Measurements from ENCODE around the gene PLXNA4.

The PLXNA4 gene

DNA sequence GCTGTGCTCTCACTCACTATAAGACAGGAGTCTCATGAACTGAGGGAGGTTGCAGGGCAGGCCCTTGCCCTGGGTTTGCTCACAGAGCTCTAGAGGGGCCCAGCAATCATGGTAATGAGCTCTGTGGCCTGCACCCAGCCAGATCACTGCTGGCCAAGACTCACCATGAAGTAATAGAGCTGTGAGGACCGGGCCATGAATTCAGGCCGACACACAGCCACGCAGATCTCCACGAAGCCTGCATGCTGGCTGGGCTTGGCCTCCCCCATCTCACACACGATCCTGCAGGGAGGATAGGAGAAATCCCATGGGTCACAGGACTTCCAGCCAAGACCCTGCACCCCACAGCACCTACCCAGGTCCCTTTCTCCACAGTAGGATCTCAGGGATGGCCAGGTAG is 382.4 kb downstream of the PLXNA4 start:
- Histone ChIP-seq H3K36me3 (ENCODE audit: insufficient read depth, low read length) (no peaks in the 10 kb centered on the region), H3K4me3 (ENCODE audit: low read depth in 1 of 2, low read length in 2 of 2) (no peak overlapping the region), H3K9ac (ENCODE audit: low read length) (no peak overlapping the region), H3K9me3 (ENCODE audit: low read length) (no peaks in the 10 kb centered on the region), H3K27me3 (ENCODE audit: control insufficient read depth in 1 of 2, insufficient read depth in 2 of 2, low read length in 2 of 2) (no peaks in the 10 kb centered on the region), H3K27ac (ENCODE audit: low read depth, low read length) (no peak overlapping the region), H3K4me1 (ENCODE audit: insufficient read depth, low read length) (no peaks in the 10 kb centered on the region)

DNA sequence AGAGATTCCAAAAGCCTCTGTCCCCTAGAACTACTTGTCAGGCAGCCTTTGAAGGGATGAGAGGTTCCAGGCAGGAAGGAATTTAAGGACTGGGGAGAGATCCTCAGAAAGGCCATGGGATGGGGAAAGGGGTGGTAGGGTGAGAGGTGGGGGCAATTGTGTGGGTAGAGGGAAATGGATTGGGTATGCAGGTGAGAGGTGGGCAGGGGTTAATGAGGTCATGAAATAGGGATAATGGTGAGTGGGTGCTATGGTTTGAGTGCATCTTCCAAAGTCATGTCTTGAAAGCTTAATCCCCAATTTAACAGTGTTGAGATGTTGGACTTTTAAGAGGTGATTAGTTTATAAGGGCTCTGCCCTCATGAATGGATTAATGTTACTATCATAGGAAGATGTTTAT is 383.5 kb downstream of the PLXNA4 start:
- Histone ChIP-seq H3K27ac (ENCODE audit: low read depth, low read length) (no peak overlapping the region), H3K9ac (ENCODE audit: low read length) (no peak overlapping the region), H3K27me3 (ENCODE audit: control insufficient read depth in 1 of 2, insufficient read depth in 2 of 2, low read length in 2 of 2) (no peaks in the 10 kb centered on the region)

DNA sequence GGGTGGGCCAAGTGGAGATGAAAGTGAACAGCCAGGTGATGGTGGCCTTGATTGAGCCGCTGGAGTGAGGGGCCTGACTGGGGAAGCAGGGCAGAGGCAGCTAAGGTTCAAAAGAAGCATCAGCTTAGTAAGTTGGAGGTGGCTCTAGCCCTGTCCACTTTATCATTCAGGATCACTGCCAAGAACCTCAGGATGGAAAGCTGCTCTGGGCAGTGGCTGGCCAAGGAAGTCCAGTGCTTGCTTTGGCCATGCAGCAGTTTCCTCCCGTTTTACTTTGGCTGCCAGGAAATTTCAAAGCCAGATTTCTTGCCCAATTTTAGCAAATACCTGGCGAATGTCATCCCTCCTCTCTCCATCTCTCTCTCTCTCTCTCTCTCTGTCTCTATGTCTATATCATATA is 384.9 kb downstream of the PLXNA4 start:
- H3K36me3 ChIP-seq (ENCODE audit: insufficient read depth, low read length): no peaks in the 10 kb centered on the region
- no peak overlapping the region for H3K9ac ChIP-seq (ENCODE audit: low read length)
- no peaks in the 10 kb centered on the region for H3K27me3 ChIP-seq (ENCODE audit: control insufficient read depth in 1 of 2, insufficient read depth in 2 of 2, low read length in 2 of 2)
- no peaks in the 10 kb centered on the region for H3K4me1 ChIP-seq (ENCODE audit: insufficient read depth, low read length)
- H3K9me3 ChIP-seq (ENCODE audit: low read length): peaks cover 4% of the 10 kb centered on the region
- no peak overlapping the region for H3K4me3 ChIP-seq (ENCODE audit: low read depth in 1 of 2, low read length in 2 of 2)
- no peak overlapping the region for H3K27ac ChIP-seq (ENCODE audit: low read depth, low read length)

More for the DNA sequence above, 383.5 kb downstream of the PLXNA4 start:
- no peaks in the 10 kb centered on the region for H3K36me3 ChIP-seq (ENCODE audit: insufficient read depth, low read length)
- H3K4me3 ChIP-seq (ENCODE audit: low read depth in 1 of 2, low read length in 2 of 2): no peak overlapping the region
- no peaks in the 10 kb centered on the region for H3K4me1 ChIP-seq (ENCODE audit: insufficient read depth, low read length)
- no peaks in the 10 kb centered on the region for H3K9me3 ChIP-seq (ENCODE audit: low read length)

DNA sequence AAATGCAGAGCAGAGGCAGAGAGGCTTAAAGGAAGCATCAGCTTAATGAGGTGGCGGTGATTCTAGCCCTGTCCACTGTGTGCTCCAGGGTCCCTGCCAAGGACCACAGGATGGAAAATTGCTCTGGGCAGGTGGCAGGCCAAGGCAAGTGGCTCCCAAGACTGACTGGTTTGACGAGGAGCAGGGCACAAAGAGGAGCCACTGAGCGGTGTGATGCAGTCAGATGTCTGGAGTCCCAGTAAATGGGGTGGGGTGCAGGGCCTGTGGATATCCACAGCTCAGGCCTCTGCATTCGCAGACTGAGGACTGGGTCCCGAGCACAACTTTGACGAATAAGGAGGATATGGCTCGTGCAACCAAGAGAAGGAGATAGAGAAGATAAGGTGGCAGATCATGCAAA is 385.6 kb downstream of the PLXNA4 start:
- Histone ChIP-seq H3K36me3 (ENCODE audit: insufficient read depth, low read length) (no peaks in the 10 kb centered on the region), H3K9me3 (ENCODE audit: low read length) (peaks cover 4% of the 10 kb centered on the region), H3K4me1 (ENCODE audit: insufficient read depth, low read length) (no peaks in the 10 kb centered on the region)

DNA sequence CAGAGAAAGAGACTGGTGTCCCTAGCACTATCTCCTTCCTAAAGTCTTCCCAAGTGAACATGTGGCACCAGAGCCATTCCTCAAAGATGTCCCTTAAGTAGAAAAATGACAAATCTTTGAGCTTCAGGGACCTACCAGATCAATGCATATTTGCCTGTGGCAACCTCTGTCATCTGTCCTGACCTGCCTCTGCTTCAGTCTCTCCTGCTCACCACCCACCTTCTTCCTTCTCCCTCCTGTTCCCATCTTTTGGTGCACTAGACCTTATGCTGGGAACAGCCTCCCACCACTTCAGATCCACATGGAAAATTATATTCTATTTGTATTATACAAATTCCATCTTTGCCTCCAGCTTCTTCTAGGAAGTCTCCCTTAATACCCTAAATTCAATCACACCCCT is 386.4 kb downstream of the PLXNA4 start:
- no peak overlapping the region for H3K27ac ChIP-seq (ENCODE audit: low read depth, low read length)
- peaks cover 4% of the 10 kb centered on the region for H3K9me3 ChIP-seq (ENCODE audit: low read length)
- H3K4me1 ChIP-seq (ENCODE audit: insufficient read depth, low read length): no peaks in the 10 kb centered on the region
- no peaks in the 10 kb centered on the region for H3K36me3 ChIP-seq (ENCODE audit: insufficient read depth, low read length)
- no peak overlapping the region for H3K4me3 ChIP-seq (ENCODE audit: low read depth in 1 of 2, low read length in 2 of 2)
- no peak overlapping the region for H3K9ac ChIP-seq (ENCODE audit: low read length)
- H3K27me3 ChIP-seq (ENCODE audit: control insufficient read depth in 1 of 2, insufficient read depth in 2 of 2, low read length in 2 of 2): no peaks in the 10 kb centered on the region

More for the DNA sequence above, 385.6 kb downstream of the PLXNA4 start:
- no peak overlapping the region for H3K9ac ChIP-seq (ENCODE audit: low read length)
- H3K4me3 ChIP-seq (ENCODE audit: low read depth in 1 of 2, low read length in 2 of 2): no peak overlapping the region
- H3K27me3 ChIP-seq (ENCODE audit: control insufficient read depth in 1 of 2, insufficient read depth in 2 of 2, low read length in 2 of 2): no peaks in the 10 kb centered on the region
- H3K27ac ChIP-seq (ENCODE audit: low read depth, low read length): no peak overlapping the region

DNA sequence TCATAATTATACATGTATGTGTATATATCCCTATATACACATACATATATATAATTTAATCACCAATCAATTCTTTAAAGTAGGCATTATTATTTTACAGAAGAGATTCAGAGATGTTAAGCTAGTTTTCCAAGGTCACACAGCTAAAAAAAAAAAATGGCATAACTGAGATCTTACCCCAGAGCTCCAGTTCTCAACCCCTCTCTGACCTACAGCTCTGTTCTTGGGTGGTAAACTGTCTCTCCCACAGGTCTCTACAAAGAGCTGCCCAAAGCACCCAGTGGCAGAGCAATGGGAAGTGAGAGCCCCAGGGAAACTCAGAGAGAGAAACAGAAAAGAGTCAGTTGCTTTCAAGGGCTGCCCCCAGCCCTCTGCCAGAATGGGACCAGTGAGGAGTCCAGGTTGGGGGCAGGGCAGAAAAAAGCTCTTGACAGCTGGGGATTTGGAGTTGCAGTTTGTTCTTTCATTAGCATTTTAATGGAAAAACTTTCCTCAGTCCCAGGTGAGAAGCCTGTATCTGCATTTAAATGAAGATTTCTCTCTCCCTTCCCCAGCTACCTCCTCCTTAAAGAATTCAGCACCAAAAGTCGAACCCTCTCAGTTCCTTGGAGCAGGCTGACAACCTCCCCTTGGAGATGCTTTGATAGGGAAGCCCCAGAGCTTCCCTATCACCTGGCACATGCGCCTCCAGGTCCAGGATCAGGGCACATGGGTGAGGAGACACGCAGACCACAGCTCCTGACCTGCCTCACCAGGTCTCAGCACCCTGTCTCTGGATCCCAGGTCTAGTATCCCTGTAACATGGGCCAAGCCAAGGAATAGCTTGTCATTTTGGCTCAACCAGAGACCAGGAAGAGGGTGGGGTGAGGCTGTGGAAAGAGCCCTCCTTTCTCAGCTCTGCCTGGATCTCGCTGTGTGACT is 388.1 kb downstream of the PLXNA4 start:
- Histone ChIP-seq H3K4me3 (ENCODE audit: low read depth in 1 of 2, low read length in 2 of 2) (no peak overlapping the region), H3K27ac (ENCODE audit: low read depth, low read length) (no peak overlapping the region), H3K9ac (ENCODE audit: low read length) (no peak overlapping the region), H3K4me1 (ENCODE audit: insufficient read depth, low read length) (no peaks in the 10 kb centered on the region), H3K36me3 (ENCODE audit: insufficient read depth, low read length) (no peaks in the 10 kb centered on the region), H3K9me3 (ENCODE audit: low read length) (peaks cover 4% of the 10 kb centered on the region), H3K27me3 (ENCODE audit: control insufficient read depth in 1 of 2, insufficient read depth in 2 of 2, low read length in 2 of 2) (no peaks in the 10 kb centered on the region)

DNA sequence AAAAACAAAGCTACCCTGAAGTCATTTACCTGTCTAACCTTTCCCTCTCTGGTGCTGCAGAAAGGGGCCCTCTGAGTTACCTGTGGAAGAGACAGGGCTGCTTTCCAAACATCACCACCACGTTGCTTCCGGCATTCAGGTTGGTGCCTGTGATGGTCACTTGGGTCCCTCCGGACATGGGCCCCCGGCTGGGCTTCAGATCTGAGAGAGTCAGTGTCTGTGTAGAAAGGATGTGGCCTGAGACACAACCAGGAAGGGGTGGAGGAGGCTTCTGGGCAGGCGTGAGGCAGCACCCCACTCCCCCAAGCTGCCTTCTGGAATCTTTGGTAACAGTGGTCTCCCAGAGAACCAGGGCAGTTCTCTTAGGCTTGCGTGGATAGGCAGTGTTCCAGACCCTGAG is 388.9 kb downstream of the PLXNA4 start:
- Histone ChIP-seq H3K4me3 (ENCODE audit: low read depth in 1 of 2, low read length in 2 of 2) (no peak overlapping the region), H3K9ac (ENCODE audit: low read length) (no peak overlapping the region)

DNA sequence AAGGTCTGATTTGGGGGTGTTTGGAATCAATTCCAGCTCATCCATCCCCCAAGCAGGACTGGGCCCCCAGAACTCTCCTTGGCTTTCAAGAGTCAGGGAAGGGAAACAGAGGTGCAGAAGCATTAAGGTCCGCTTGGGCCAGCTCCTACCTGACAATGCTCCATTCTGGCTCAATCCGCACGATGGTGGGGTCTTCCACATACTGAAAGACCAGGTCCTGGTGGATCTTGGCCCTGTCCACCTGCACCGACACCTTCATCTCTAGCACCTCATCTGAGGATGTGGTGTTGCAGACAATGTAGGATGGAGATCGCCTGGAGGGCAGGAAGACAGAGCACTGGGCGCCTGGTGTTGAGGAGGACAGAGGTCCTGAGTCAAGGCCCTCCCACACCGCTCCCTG is 391.1 kb downstream of the PLXNA4 start:
- Histone ChIP-seq H3K27ac (ENCODE audit: low read depth, low read length) (no peak overlapping the region), H3K9ac (ENCODE audit: low read length) (no peak overlapping the region), H3K36me3 (ENCODE audit: insufficient read depth, low read length) (no peaks in the 10 kb centered on the region)

More for the DNA sequence above, 388.9 kb downstream of the PLXNA4 start:
- H3K27me3 ChIP-seq (ENCODE audit: control insufficient read depth in 1 of 2, insufficient read depth in 2 of 2, low read length in 2 of 2): no peaks in the 10 kb centered on the region
- H3K4me1 ChIP-seq (ENCODE audit: insufficient read depth, low read length): no peaks in the 10 kb centered on the region
- no peak overlapping the region for H3K27ac ChIP-seq (ENCODE audit: low read depth, low read length)
- H3K9me3 ChIP-seq (ENCODE audit: low read length): peaks cover 4% of the 10 kb centered on the region
- no peaks in the 10 kb centered on the region for H3K36me3 ChIP-seq (ENCODE audit: insufficient read depth, low read length)

DNA sequence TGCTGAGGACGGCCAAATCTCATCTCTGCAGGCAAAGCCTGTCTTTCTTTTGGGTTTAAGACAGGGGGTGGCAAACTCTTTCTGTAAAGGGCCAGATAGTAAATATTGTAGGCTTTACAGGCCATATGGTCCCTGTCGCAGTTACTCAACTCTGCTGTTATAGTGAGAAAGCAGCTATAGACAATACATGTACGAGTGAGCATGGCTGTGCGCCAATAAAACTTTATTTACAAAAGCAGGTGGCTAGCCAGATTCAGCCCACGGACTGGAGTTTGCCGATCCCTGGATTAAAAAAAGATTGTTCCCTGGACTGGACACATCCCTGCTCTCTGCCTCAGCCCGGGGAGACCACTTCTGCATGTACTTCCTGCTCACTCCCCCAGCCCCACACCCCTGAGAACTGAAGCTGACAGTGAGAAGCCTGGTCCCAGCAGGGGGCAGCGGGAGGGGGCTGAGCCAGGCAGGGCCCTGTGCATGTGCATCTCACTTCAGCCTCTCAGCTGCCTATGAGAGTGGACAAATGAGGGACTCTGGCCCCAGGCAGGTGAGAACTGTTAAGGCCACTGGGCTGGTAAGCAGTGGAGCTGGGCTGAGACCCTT is 392.4 kb downstream of the PLXNA4 start:
- no peaks in the 10 kb centered on the region for H3K4me1 ChIP-seq (ENCODE audit: insufficient read depth, low read length)
- H3K9me3 ChIP-seq (ENCODE audit: low read length): peaks cover 4% of the 10 kb centered on the region
- no peak overlapping the region for H3K27ac ChIP-seq (ENCODE audit: low read depth, low read length)
- no peak overlapping the region for H3K4me3 ChIP-seq (ENCODE audit: low read depth in 1 of 2, low read length in 2 of 2)
- no peaks in the 10 kb centered on the region for H3K27me3 ChIP-seq (ENCODE audit: control insufficient read depth in 1 of 2, insufficient read depth in 2 of 2, low read length in 2 of 2)
- H3K9ac ChIP-seq (ENCODE audit: low read length): no peak overlapping the region
- H3K36me3 ChIP-seq (ENCODE audit: insufficient read depth, low read length): no peaks in the 10 kb centered on the region

More for the DNA sequence above, 391.1 kb downstream of the PLXNA4 start:
- H3K4me1 ChIP-seq (ENCODE audit: insufficient read depth, low read length): no peaks in the 10 kb centered on the region
- peaks cover 4% of the 10 kb centered on the region for H3K9me3 ChIP-seq (ENCODE audit: low read length)
- H3K4me3 ChIP-seq (ENCODE audit: low read depth in 1 of 2, low read length in 2 of 2): no peak overlapping the region
- H3K27me3 ChIP-seq (ENCODE audit: control insufficient read depth in 1 of 2, insufficient read depth in 2 of 2, low read length in 2 of 2): no peaks in the 10 kb centered on the region

DNA sequence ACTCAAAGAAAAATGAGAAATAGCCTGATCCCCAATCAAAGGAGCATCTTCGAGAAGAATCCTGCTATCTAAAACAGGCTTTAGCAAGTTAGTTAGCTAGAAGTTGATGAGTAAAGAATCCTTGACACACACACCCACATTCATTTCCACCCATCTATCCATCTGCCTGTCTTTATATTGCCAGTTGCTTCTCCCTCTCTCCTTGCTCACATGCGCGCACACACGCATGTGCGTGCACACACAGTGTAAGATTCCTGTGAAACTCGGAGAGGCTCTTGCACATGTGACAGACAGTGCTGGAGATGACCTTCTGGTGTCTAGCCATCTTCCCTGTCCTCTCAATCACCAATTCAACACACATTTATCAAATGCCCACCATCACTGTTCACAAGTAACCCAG is 393.3 kb downstream of the PLXNA4 start:
- H3K4me3 ChIP-seq (ENCODE audit: low read depth in 1 of 2, low read length in 2 of 2): no peak overlapping the region
- peaks cover 4% of the 10 kb centered on the region for H3K9me3 ChIP-seq (ENCODE audit: low read length)
- no peaks in the 10 kb centered on the region for H3K36me3 ChIP-seq (ENCODE audit: insufficient read depth, low read length)
- H3K4me1 ChIP-seq (ENCODE audit: insufficient read depth, low read length): no peaks in the 10 kb centered on the region
- no peak overlapping the region for H3K27ac ChIP-seq (ENCODE audit: low read depth, low read length)
- H3K27me3 ChIP-seq (ENCODE audit: control insufficient read depth in 1 of 2, insufficient read depth in 2 of 2, low read length in 2 of 2): no peaks in the 10 kb centered on the region
- no peak overlapping the region for H3K9ac ChIP-seq (ENCODE audit: low read length)

DNA sequence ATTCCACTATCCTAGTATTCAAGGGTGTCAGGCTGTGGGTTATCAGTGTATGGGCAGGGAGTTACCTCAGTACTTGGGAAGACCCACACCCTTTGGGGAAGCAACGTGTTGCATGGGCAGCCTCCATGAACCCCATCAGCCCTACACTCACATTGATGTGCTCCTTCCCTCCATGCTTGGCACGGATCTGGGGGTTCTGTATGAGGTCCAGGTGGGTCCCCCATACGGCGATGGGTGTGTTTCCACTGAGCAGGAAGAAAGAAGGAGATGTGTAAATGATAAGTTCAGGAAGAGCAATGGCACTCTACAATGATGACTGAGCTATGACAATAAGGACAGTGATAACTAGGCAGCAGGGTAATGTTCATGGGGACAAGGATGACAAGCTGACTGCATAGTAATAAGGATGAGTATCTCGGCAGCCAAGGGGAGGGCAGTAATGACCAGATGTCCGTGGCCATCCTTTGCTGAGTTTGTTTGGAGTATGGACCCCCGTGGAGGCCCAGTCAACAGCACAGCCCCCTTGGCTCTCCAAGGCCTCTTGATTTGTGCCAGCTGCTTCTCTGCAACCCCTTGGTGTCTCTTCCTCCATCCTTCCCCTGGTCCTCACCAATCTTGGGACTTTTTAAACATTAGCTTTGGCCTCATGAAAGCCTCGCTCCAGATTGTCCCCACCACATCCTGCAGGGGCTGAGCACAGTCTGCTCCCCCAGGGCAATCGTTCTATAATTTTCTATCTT is 394.2 kb downstream of the PLXNA4 start:
- Histone ChIP-seq H3K27ac (ENCODE audit: low read depth, low read length) (no peak overlapping the region), H3K36me3 (ENCODE audit: insufficient read depth, low read length) (no peaks in the 10 kb centered on the region)

More for the DNA sequence above, 394.2 kb downstream of the PLXNA4 start:
- H3K27me3 ChIP-seq (ENCODE audit: control insufficient read depth in 1 of 2, insufficient read depth in 2 of 2, low read length in 2 of 2): no peaks in the 10 kb centered on the region
- H3K9me3 ChIP-seq (ENCODE audit: low read length): no peaks in the 10 kb centered on the region
- H3K4me3 ChIP-seq (ENCODE audit: low read depth in 1 of 2, low read length in 2 of 2): no peak overlapping the region
- H3K4me1 ChIP-seq (ENCODE audit: insufficient read depth, low read length): no peaks in the 10 kb centered on the region
- H3K9ac ChIP-seq (ENCODE audit: low read length): no peak overlapping the region

All from muscle layer of colon (tissue), 2 donors.